GM21528 (cell line): ENCODE measurements around the gene SLC29A2.
"Not testable (repeated sequence)": the region's sequence is repeated elsewhere in the genome, so short reads cannot be mapped to it uniquely, and the experiment has no call there.

Experiments
- ATAC-seq: cut with Tn5 transposase; IDR thresholded peaks from one replicate; pipeline ENCODE4 v1.9.1; 2021; ENCODE audit warnings: mild to moderate bottlenecking, moderate library complexity; ENCODE audit not compliant: unreplicated experiment, low FRiP score

The SLC29A2 gene

DNA sequence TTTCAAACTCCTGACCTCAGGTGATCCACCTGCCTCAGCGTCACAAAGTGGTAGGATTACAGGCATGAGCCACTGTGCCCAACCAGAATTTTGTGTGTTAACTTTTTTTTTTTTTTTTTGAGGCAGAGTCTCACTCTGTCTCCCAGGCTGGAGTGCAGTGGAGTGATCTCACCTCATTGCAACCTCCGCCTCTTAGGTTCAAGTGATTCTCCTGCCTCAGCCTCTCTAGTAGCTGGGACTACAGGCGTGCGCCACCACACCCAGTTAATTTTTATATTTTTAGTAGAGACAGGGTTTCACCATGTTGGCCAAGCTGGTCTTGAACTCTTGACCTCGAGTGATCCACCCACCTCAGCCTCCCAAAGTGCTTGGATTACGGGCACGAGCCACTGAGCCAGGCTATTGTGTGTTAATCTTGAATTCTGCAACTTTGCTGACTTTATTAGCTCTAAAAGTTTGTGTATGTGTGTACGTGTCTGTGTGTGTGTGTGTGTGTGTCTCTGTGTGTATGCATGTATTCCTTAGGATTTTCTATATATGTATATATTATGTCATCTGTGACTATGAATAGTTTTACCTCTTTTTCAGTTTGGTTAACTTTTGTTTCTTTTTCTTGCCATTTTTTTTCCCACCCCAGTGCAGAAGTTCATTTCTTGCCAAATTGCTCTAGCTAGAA, 20.9 kb downstream of the SLC29A2 start:
- not testable (repeated sequence) for ATAC-seq

- no peak for ATAC-seq
These were observed 22.5 kb downstream of the SLC29A2 start for GRCh38 chr11:66349084-66349386.

GRCh38 chr11:66347425-66348276, 23.9 kb downstream of the SLC29A2 start, which contains the start of gene B4GAT1:
Gene B4GAT1, minus strand, starts transcription at chr11:66347629. Its CDS starts 84 bp downstream, at chr11:66347545.
- peak; percentile 36 for ATAC-seq

DNA sequence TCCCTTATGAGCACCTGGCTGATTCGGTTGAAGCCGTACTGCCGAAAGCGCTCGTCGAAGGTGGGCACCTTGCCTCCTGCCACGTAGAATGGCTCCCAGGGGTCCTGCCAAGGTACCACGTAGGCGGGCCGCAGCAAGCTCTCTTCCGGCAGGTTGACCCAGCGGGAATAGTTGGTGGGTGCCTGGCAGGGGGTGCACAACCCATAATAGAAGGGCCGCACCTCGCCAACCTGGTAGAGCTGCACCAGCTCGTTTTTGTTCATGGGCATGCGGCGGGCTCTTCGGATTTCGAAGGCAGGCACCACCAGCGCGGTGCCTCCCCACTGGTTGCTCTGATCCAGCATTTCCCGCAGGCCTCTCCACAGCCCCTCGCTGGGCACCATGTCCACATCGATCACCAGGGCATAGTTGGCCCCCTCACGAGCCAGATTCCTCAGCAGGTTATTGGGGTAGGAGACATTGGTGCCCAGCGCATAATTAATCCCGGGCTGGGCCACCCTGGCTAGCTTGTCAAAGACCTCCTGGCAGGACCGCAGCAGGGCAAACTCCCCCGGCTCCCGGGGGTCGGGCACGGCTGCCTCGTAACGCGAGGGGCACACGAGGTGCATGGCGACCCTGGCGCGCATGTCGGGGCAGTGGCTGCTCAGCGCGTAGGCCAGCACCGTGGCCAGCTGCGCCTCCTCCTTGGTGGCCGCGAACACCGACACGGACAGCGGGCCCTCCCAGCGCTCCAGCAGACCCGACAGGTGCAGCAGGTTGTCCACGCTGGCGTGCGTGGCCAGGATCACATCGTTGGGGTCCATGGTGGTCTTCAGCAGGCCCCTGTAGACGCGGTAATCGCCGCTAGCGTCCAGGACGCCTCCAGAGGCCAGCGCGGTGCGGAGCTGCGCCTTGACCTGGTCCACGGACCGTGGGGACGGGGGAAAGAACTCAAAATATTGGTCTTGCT, 24.8 kb downstream of the SLC29A2 start:
- peak; percentile 2 for ATAC-seq

- ATAC-seq, result no peak
These were observed 26.3 kb downstream of the SLC29A2 start for GRCh38 chr11:66345316-66345649.

- ATAC-seq, result peak; percentile 61
These were observed 26.8 kb downstream of the SLC29A2 start, which contains the start of gene BRMS1 for GRCh38 chr11:66344550-66345315. Gene BRMS1, minus strand, starts transcription at chr11:66345104. Its CDS starts 2,870 bp downstream, at chr11:66342234.

- ATAC-seq, result no peak
These were observed 28.4 kb downstream of the SLC29A2 start for GRCh38 chr11:66343176-66343575.

GRCh38 chr11:66341502-66342126, 29.9 kb downstream of the SLC29A2 start:
- ATAC-seq, result no peak

DNA sequence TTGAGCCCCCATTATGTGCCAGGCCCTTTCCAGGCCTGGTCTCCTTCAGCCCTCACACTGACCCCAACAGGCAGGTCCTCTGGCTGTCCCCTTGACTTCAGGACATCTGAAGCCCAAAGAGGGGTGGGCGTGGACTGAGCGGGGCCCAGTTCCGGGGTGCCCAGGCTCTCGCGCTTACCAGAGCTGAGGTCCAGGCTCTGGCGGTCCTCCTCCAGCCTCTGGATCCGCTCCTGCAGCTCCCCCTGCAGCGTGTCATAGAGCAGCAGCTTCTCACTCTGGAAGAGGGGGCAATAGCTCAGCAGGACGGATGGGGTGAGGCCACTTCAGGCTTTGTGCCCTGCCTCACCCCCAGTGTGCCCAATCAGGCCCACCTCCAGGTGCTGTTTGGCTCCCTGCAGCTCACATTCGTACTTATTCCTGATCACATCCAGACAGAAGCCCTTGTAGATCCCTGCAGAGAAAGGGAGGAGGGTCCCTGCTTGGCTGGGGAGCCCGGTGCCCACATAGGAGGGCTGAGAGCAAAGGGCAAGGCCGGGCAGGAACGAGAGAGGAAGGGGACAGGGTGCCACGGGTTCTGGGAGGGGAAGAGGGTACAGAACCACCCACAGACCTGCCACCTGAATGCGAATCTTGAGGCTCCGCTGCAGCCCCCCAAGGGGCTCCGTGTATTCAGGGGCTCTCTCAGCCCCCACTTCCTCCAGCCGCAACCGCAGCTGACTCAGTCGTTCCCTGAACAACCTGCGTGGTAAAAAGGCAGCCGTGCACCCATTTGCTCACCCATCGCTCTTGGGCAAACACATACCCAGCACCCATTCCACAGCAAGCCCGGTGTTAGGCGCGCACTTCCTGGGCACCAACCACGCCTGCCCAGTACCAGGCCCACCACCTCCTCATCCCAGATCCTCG, 30.7 kb downstream of the SLC29A2 start:
- ATAC-seq, result no peak

DNA sequence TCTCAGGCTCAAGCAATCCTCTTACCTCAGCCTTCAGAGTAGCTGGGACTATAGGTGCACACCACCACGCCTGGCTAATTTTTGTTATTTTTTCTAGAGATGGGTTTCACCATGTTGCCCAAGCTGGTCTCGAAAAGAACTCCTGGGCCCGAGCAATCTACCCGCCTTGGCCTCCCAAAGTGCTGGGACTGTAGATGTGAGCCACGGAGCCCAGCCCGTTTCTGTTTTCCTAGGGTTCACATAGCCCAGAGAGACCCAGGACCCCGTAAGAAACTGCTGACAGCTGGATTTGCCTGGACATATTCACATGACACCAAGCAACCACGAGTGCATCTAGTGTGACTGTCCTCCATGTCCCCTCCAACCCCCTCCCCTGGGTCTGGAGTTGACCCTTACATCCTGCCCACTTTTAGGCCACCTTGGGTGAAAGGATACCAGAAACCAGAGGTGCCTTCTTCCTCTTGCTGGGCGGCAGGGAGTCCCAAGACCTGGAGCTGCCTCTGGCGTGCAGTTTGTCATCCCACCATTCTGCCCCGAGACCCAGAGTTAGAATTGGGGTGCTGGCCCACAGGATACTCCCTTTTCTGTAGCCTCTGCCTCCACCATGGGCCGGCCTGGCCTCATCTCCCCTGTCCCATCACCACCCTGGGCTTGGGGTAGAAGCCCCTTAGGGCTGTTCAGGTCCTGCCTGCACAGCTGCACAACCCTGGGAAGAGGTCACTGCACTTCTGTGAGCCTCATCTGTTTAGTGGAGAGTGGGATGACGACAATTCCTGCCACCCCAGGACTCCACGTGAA, 31.7 kb downstream of the SLC29A2 start:
- ATAC-seq, result no peak

DNA sequence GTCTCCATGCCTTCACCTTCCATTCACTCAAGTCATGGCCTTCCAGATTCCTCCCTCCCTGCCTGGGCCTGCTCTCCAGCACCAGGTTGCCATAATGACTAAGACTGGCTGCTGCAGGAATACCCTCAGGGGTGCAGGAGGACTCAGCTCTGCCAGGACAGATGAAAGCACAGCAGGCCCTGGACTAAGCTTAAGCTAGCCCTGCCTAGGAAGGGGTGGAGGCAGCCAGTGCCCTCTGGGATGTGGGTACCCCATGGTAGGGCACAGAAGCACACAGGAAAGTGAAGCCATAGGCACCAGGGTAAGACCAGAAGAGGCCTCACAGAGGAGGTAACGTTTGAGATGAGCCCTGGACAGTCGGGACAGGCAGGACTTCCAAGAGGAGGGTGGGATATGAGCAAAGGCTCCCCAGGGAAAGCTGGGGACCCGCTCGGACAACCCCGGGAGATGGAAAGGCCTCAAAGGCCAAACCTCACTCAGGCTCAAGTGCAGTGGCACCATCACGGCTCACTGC, 32.3 kb downstream of the SLC29A2 start:
- no peak for ATAC-seq

GRCh38 chr11:66338276-66339161, 33.0 kb downstream of the SLC29A2 start:
- no peak for ATAC-seq

GRCh38 chr11:66337103-66337899, 34.3 kb downstream of the SLC29A2 start:
- no peak for ATAC-seq

DNA sequence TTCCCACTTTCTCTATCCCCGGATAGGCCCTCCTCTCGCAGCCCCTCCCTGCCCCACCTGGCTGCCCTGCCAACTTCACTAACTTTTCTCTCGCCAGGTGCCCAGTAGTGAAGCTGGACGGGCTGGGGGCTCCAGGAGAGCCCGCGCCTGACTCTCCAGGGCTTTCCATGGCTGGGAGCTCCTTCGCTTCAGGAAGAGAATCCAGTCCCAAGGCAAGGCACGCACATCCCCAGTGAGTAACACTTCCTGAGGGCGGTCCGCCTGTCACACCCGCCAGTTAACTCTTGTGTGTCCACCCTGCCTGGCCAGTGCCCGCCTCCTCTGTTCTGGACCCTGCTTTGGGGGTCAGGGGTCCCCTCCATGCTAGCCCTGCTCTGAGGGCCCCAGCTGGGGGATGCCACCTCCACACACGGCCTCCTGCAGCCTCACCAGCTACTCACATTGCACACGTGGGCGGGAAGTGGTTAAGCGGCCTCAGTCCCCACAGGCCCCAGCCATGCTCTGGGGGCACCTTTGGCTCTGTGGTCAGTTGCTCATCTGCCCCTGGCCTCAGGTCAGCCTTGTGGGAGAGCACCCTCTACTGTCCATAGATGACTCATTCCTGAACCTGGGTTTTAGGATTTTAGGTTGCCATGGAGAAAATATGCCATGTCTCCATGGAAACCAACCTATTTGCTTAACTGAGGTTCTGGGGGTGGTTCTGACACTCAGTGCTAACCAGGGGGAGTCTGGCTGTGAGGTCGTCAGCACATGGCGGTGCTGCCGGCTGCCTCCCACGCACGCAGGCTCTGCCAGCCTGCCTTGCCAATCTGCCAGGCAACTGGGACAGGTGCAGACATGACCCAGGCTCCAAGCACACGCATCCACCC, 35.1 kb downstream of the SLC29A2 start, which contains the start of gene RIN1:
TSS of gene RIN1 (minus strand) at position 201 of the 869 bp plus-strand sequence. CDS start at position 169, 32 bp downstream.
- peak; percentile 47 for ATAC-seq
